GM12878 (cell line): ENCODE results near the gene SCN4A. TPM values are rescaled to one million over a fixed set of nuclear protein-coding genes. Genes with fewer than 3 reads are reported as not detected.

Experiments
- ATAC-seq: fragments of 200-7000 bp; cut with Tn5 transposase; 3 replicates; pipeline ENCODE4 v1.9.1; 2020; ENCODE audit warnings: mild to moderate bottlenecking, moderate library complexity
- BruUV-seq: library from RNA; stranded (reverse); fragments of 400-500 nt; replicated peaks from 2 replicates; lab custom pipeline; 2021; lab: Mats Ljungman, UMichigan
- CTCF ChIA-PET: fragments of 300-600 bp; sonication (Branson Sonifier 250); formaldehyde crosslinking; extraction: SDS; loops from one replicate; lab custom pipeline; 2021; ENCODE audit warnings: inconsistent platforms; lab: Yijun Ruan, JAX
- POLR2A ChIA-PET: fragments of 350-600 bp; formaldehyde crosslinking; extraction: SDS; loops from one replicate; lab custom pipeline; 2021; ENCODE audit warnings: inconsistent platforms; lab: Charles Lee
- RAD21 ChIA-PET: fragments of 300-600 bp; sonication (Branson Sonifier 250); formaldehyde crosslinking; loops from one replicate; lab custom pipeline; 2023; ENCODE audit warnings: antibody characterized with exemption; ENCODE audit not compliant: unreplicated experiment; lab: Charles Lee
- SMC1A ChIA-PET: fragments of 300-600 bp; sonication (Branson Sonifier 250); formaldehyde crosslinking; loops from one replicate; lab custom pipeline; 2023; ENCODE audit not compliant: unreplicated experiment, uncharacterized antibody; lab: Charles Lee
- DNase-seq: peaks from one replicate; pipeline ENCODE4 v3.0.0-alpha.2; 2011; ENCODE audit warnings: low read depth, low spot score
- FAIRE-seq: peaks from 3 replicates; lab custom pipeline; 2011; peaks lifted over from hg19 to GRCh38; lab: Jason Lieb, UNC
- H2AFZ ChIP-seq: 2 replicates; pipeline ENCODE4 v1.6.0; 2011; ENCODE audit warnings: low read depth, low read length, control low read depth; ENCODE audit not compliant: control insufficient read depth
- H3K27ac ChIP-seq: 2 replicates; pipeline ENCODE4 v1.5.1; 2011; ENCODE audit warnings: control low read depth; ENCODE audit not compliant: control insufficient read depth, insufficient read depth
- H3K27me3 ChIP-seq, 2 experiments: replicated peaks in 1 of 2; 2 replicates each; pipeline versions ENCODE4 v1.6.0 to v1.6.1; 2011; ENCODE audit warnings: low read length in 1 of 2; ENCODE audit not compliant: control insufficient read depth in 2 of 2, insufficient read depth in 2 of 2
- H3K36me3 ChIP-seq, 2 experiments: 2 replicates each; pipeline ENCODE4 v1.5.1; 2011; ENCODE audit warnings: low read length in 1 of 2; ENCODE audit not compliant: control insufficient read depth in 2 of 2, insufficient read depth in 2 of 2
- H3K4me1 ChIP-seq: 2 replicates; pipeline ENCODE4 v1.6.1; 2011; ENCODE audit warnings: mild to moderate bottlenecking, low read length, moderate library complexity, mixed read lengths; ENCODE audit not compliant: control insufficient read depth, insufficient read depth
- H3K4me2 ChIP-seq: 2 replicates; pipeline ENCODE4 v1.6.0; 2011; ENCODE audit warnings: control low read depth; ENCODE audit not compliant: control insufficient read depth, insufficient read depth
- H3K4me3 ChIP-seq: fragments of 200-600 bp; sonication (generic); 2 replicates; pipeline ENCODE4 v1.5.1; 2016
- H3K79me2 ChIP-seq: 2 replicates; pipeline ENCODE4 v1.6.0; 2011; ENCODE audit warnings: low read length; ENCODE audit not compliant: control insufficient read depth, insufficient read depth
- H3K9ac ChIP-seq: 2 replicates; pipeline ENCODE4 v1.8.0; 2011; ENCODE audit warnings: low read length, control low read depth, mixed read lengths; ENCODE audit not compliant: control insufficient read depth, insufficient read depth
- H3K9me3 ChIP-seq: replicated peaks from 3 replicates; pipeline ENCODE4 v1.5.1; 2011; ENCODE audit warnings: mild to moderate bottlenecking, low read length; ENCODE audit not compliant: control insufficient read depth, insufficient read depth
- H4K20me1 ChIP-seq: 2 replicates; pipeline ENCODE4 v1.6.0; 2011; ENCODE audit not compliant: control insufficient read depth, insufficient read depth
- BCL3 ChIP-seq: IDR thresholded peaks from 2 replicates; pipeline ENCODE4 v1.6.1; 2011; ENCODE audit warnings: borderline replicate concordance, low read depth, mild to moderate bottlenecking, moderate library complexity, low read length; ENCODE audit not compliant: insufficient read depth, poor library complexity, severe bottlenecking
- BRCA1 ChIP-seq: IDR thresholded peaks from 2 replicates; pipeline ENCODE4 v1.6.1; 2011; ENCODE audit warnings: low read depth, low read length, improper control_type of control experiment
- FOXM1 ChIP-seq: IDR thresholded peaks from 2 replicates; pipeline ENCODE4 v1.6.1; 2012; ENCODE audit warnings: low read depth, mild to moderate bottlenecking, inconsistent platforms, low read length, moderate library complexity
- GATAD2B ChIP-seq: fragments of 450-650 bp; conservative IDR thresholded peaks from 2 replicates; pipeline ENCODE4 v1.6.1; 2017; ENCODE audit warnings: low read depth, mild to moderate bottlenecking, moderate library complexity
- HCFC1 ChIP-seq: fragments of 150-350 bp; IDR thresholded peaks from 2 replicates; pipeline ENCODE4 v1.6.1; 2014; ENCODE audit warnings: low read length
- HDAC2 ChIP-seq: fragments of 200-600 bp; sonication (generic); IDR thresholded peaks from 2 replicates; pipeline ENCODE4 v1.6.1; 2017
- JUNB ChIP-seq: IDR thresholded peaks from 2 replicates; pipeline ENCODE4 v1.6.1; 2016; ENCODE audit warnings: antibody characterized with exemption, mild to moderate bottlenecking
- NBN ChIP-seq: fragments of 450-650 bp; IDR thresholded peaks from 2 replicates; pipeline ENCODE4 v1.6.1; 2016
- PML ChIP-seq: IDR thresholded peaks from 2 replicates; pipeline ENCODE4 v1.6.1; 2012; ENCODE audit warnings: low read length, inconsistent platforms
- RCOR1 ChIP-seq: conservative IDR thresholded peaks from 2 replicates; pipeline ENCODE4 v1.6.1; 2012; ENCODE audit warnings: low read depth, low read length, improper control_type of control experiment
- RUNX3 ChIP-seq: IDR thresholded peaks from 2 replicates; pipeline ENCODE4 v1.6.1; 2012; ENCODE audit warnings: low read length, inconsistent platforms
- SMC3 ChIP-seq: IDR thresholded peaks from 2 replicates; pipeline ENCODE4 v1.6.1; 2011; ENCODE audit warnings: low read length, improper control_type of control experiment, borderline replicate concordance
- SREBF1 ChIP-seq: IDR thresholded peaks from 2 replicates; pipeline ENCODE4 v1.6.1; 2012; ENCODE audit warnings: mild to moderate bottlenecking, low read length
- TARDBP ChIP-seq: IDR thresholded peaks from 2 replicates; pipeline ENCODE4 v1.6.1; 2016; ENCODE audit warnings: borderline replicate concordance
- ZBTB11 ChIP-seq: fragments of 450-650 bp; formaldehyde crosslinking; IDR thresholded peaks from 2 replicates; pipeline ENCODE4 v1.5.0; 2022; ENCODE audit warnings: mild to moderate bottlenecking, missing genetic modification characterization
- WGBS: methylation state at CpG from one replicate; pipeline ENCODE4 v1.1.6; 2016; ENCODE audit warnings: low lambda C conversion rate; ENCODE audit not compliant: insufficient replicate concordance, insufficient coverage; ENCODE audit errors: missing lambda C conversion rate; 5-methylcytosine and 5-hydroxymethylcytosine counted together
- in situ Hi-C: fragments of 300-500 bp; cut with MboI; formaldehyde crosslinking; loops from 9 replicates; pipeline ENCODE4 v1.14.3; 2018; ENCODE audit warnings: mixed read lengths
- intact Hi-C: fragments of 100-400 bp; cut with micrococcal nuclease; formaldehyde crosslinking; loops from one replicate; pipeline ENCODE4 v1.14.2; 2022; ENCODE audit not compliant: unreplicated experiment
- polyA plus RNA-seq, 11 experiments: library from polyadenylated mRNA; depleted of rRNA in 4 of 11; unstranded in 6 of 11; stranded (reverse) in 5 of 11; fragments of >200 nt; fragmentation: Nextera tagmentation in 4 of 11; fragmentation: Illumina TruSeq in 1 of 11; extraction: Ambion mirVana in 4 of 11; extraction: Trizol in 1 of 11; gene quantifications; 1 replicate in 1 of 11; 2 replicates in 10 of 11; pipeline versions ENCODE4 v1.2.1 to v1.2.3, GENCODE V29; 2011 to 2016; ENCODE audit warnings: inconsistent platforms in 2 of 11, missing spikeins in 2 of 11, low read depth in 1 of 11
- total RNA-seq, 4 experiments: library from RNA; depleted of rRNA in 3 of 4; stranded (reverse); fragments of >200 nt in 3 of 4; fragmentation: Illumina TruSeq in 1 of 4; extraction: Trizol in 1 of 4; gene quantifications; 2 replicates each; pipeline versions ENCODE4 v1.2.1 to v1.2.3, GENCODE V29; 2013 to 2021
- TF ChIP-seq, protein P1 (sequence below): IDR thresholded peaks from 2 replicates; pipeline ENCODE4 v1.6.1; 2012; ENCODE audit warnings: low read depth, low read length, improper control_type of control experiment
- TF ChIP-seq, protein P2 (sequence below): IDR thresholded peaks from 2 replicates; pipeline ENCODE4 v1.6.1; 2011; ENCODE audit warnings: borderline replicate concordance, low read depth, mild to moderate bottlenecking, moderate library complexity, mixed read lengths, low read length; ENCODE audit not compliant: insufficient read depth; ENCODE audit errors: extremely low read length

Gene SCN4A
- total and polyA plus RNA-seq, 10 of the 15 experiments (the other 5 are each of a cell fraction or from before 2014, with no cell fraction given), result under 0.01 to 0.15 (median 0.07) TPM; not detected in 4

DNA sequence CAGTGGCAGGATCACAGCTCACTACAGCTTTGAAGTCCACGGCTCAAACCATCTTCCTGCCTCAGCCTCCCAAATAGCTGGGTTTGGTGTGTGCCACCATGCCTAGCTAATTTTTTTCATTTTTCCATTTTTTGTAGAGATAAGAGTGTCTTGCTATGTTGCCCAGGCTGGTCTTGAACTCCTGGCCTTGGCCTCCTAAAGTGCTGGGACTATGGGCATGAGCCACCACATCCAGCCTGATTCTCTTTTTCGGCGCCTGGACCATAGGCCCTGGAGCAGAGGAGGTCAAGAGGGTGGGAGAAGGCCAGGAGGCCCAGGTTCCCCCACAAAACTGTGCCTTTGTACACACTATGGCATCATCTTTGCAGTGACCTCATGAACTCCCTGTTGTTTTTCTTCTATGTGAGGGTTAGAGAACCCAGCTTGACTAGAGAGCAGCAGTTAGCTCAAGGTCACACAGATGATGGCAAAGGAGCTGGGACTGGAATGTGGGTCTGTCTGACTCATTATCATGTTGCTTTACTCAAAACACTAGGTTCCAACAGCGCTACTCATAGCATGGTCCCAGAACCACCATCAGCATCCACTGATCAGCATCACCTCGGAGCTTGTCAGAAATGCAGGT, 16.3 kb downstream of the SCN4A start:
- H3K4me3 ChIP-seq, result no peak overlapping the region
- no peaks in the 10 kb centered on the region for H3K9me3 ChIP-seq
- peaks cover 14% of the 10 kb centered on the region for H3K4me1 ChIP-seq
- ChIA-PET SMC1A (interaction anchor here (1.0 to 9.9 kb wide), 6 partner anchors 10 to 70 kb away, joined by 3 to 155 read pairs (median 4); partner anchors contain the start of gene GH1), RAD21 (interaction anchor here (1.0 to 2.1 kb wide), 3 partner anchors 10 to 61 kb away, joined by 3 to 8 read pairs (median 3); partner anchors contain the start of gene GH1), POLR2A (no interaction called here), CTCF (interaction anchor here (0.9 to 11.0 kb wide), 8 partner anchors 10 to 177 kb away, joined by 3 to 315 read pairs (median 10); partner anchors contain the start of genes CSHL1 and GH1)
- DNase-seq, result no peak
- H4K20me1 ChIP-seq, result no peaks in the 10 kb centered on the region
- FAIRE-seq, result no peak
- no peak overlapping the region for H3K4me2 ChIP-seq
- H3K27me3 ChIP-seq, result no peaks in the 10 kb centered on the region
- H3K36me3 ChIP-seq, result no peaks in the 10 kb centered on the region
- intact Hi-C loops (no loop called here), in situ Hi-C loops (no loop called here)
- 73% methylated on average over 5 of the region's 5 CpGs for WGBS
- no TSS peak for BruUV-seq
- H3K27ac ChIP-seq, result no peak overlapping the region
- no peak overlapping the region for H2AFZ ChIP-seq
- H3K9ac ChIP-seq, result no peak overlapping the region
- TF ChIP-seq PML (no peak), HCFC1 (no peak), TARDBP (no peak), ZBTB11 (CRISPR knock-in tag) (no peak), RCOR1 (no peak), RUNX3 (no peak), NBN (no peak), SREBF1 (no peak), SMC3 (no peak), FOXM1 (no peak), BCL3 (no peak), BRCA1 (no peak), GATAD2B (no peak), JUNB (no peak), HDAC2 (no peak)
- TF ChIP-seq, protein P1, sequence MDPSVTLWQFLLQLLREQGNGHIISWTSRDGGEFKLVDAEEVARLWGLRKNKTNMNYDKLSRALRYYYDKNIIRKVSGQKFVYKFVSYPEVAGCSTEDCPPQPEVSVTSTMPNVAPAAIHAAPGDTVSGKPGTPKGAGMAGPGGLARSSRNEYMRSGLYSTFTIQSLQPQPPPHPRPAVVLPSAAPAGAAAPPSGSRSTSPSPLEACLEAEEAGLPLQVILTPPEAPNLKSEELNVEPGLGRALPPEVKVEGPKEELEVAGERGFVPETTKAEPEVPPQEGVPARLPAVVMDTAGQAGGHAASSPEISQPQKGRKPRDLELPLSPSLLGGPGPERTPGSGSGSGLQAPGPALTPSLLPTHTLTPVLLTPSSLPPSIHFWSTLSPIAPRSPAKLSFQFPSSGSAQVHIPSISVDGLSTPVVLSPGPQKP, result no peak
- TF ChIP-seq, protein P2, sequence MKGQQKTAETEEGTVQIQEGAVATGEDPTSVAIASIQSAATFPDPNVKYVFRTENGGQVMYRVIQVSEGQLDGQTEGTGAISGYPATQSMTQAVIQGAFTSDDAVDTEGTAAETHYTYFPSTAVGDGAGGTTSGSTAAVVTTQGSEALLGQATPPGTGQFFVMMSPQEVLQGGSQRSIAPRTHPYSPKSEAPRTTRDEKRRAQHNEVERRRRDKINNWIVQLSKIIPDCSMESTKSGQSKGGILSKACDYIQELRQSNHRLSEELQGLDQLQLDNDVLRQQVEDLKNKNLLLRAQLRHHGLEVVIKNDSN, result no peak
- ATAC-seq, result no peak
- H3K79me2 ChIP-seq, result no peaks in the 10 kb centered on the region
